Cardiac muscle cell (in vitro differentiated cells and primary cell): ENCODE data around the gene MAP4K5. TPM values are rescaled to one million over a fixed set of nuclear protein-coding genes. Genes with fewer than 3 reads are reported as not detected.

Source experiments
- DNase-seq, 2 donors: peaks; one replicate each; pipeline versions ENCODE4 v3.0.0 to v3.0.0-alpha.2; 2010 to 2017; ENCODE audit warnings: low read depth in 1 of 2, low spot score in 1 of 2
- H3K27ac ChIP-seq: fragments of 200-600 bp; sonication (generic); 2 replicates; pipeline ENCODE4 v1.5.1; 2016
- H3K27me3 ChIP-seq: fragments of 200-600 bp; sonication (generic); 2 replicates; pipeline ENCODE4 v1.6.0; 2016; ENCODE audit warnings: control low read depth
- H3K36me3 ChIP-seq: fragments of 200-600 bp; sonication (generic); 2 replicates; pipeline ENCODE4 v1.5.1; 2016; ENCODE audit warnings: control low read depth
- H3K4me1 ChIP-seq: fragments of 200-600 bp; sonication (generic); 2 replicates; pipeline ENCODE4 v1.8.1; 2017; ENCODE audit warnings: low read depth, mild to moderate bottlenecking, mixed run types
- H3K4me3 ChIP-seq: fragments of 200-600 bp; sonication (generic); 2 replicates; pipeline ENCODE4 v1.5.1; 2016; ENCODE audit warnings: mild to moderate bottlenecking
- H3K9me3 ChIP-seq: fragments of 200-600 bp; sonication (generic); 2 replicates; pipeline ENCODE4 v1.5.1; 2017; ENCODE audit warnings: low read depth, mild to moderate bottlenecking, control low read depth
- polyA plus RNA-seq: library from polyadenylated mRNA; unstranded; fragments of >200 nt; fragmentation: Nextera tagmentation; extraction: Ambion mirVana; gene quantifications from 2 replicates; pipeline ENCODE4 v1.2.1, GENCODE V29; 2016
- total RNA-seq: library from RNA; depleted of rRNA; stranded (reverse); fragments of >200 nt; gene quantifications from 2 replicates; pipeline ENCODE4 v1.2.3, GENCODE V29; 2016
- TF ChIP-seq, protein P1 (sequence below): IDR thresholded peaks from 2 replicates; pipeline ENCODE4 v1.5.1; 2012; ENCODE audit warnings: low read depth, mild to moderate bottlenecking, low read length

MAP4K5 gene
- total and polyA plus RNA-seq, 2 experiments from 2014 or later: 53.0 to 402 TPM

DNA sequence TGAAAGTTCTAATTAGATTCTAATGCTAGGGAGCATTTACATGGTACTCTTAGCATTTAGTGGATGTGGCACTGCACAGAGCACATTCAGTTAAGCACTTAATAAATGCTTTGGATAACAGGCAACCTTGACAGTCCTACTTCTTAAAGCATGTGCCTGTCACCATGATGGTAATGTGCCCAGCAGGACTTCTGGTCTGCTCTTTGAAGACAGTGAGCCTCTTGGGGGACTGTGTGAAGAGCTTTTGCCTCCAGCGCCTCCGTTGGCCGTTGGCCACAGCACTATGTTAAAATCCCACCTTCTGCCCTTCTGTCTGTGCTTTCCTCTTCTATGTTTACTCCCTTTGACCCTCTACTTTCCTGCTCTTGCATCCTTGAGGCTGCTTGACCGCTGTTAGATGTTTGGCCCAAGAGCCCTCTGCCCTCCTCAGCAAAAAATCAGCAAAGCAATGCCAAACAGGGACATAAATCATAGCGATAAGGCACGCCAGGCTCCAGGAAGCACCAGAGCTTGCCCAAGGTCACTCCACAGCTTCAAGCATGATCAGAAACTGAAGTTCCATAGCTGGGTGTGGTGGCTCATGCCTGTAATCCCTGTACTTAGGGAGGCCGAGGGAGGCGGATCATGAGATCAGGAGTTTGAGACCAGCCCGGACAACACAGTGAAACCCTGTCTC is 144.0 kb downstream of the MAP4K5 start:
- Histone ChIP-seq H3K4me1 (peaks cover 6% of the 10 kb centered on the region), H3K9me3 (no peaks in the 10 kb centered on the region), H3K4me3 (no peak overlapping the region), H3K27me3 (no peaks in the 10 kb centered on the region), H3K27ac (no peak overlapping the region), H3K36me3 (no peaks in the 10 kb centered on the region)
- DNase-seq: no peak
- TF ChIP-seq, protein P1, sequence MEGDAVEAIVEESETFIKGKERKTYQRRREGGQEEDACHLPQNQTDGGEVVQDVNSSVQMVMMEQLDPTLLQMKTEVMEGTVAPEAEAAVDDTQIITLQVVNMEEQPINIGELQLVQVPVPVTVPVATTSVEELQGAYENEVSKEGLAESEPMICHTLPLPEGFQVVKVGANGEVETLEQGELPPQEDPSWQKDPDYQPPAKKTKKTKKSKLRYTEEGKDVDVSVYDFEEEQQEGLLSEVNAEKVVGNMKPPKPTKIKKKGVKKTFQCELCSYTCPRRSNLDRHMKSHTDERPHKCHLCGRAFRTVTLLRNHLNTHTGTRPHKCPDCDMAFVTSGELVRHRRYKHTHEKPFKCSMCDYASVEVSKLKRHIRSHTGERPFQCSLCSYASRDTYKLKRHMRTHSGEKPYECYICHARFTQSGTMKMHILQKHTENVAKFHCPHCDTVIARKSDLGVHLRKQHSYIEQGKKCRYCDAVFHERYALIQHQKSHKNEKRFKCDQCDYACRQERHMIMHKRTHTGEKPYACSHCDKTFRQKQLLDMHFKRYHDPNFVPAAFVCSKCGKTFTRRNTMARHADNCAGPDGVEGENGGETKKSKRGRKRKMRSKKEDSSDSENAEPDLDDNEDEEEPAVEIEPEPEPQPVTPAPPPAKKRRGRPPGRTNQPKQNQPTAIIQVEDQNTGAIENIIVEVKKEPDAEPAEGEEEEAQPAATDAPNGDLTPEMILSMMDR: no peak

DNA sequence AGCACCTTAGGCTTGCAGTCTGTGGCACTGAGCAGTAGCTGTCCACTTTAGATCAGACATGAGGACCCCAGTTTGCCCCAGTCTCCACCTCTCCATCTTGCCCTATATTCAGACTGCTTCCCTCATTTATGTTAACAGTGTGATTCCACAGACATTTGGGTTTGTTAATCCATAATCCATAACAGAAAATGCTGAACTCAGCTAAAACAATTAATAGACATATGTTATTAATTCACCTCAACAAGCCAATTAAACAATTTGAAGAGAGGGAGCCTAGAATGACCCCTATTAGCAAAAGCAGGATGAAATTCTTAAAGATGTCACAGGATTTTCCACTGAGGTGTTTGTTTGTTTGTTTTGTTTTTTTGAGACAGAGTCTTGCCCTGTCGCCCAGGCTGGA is 144.8 kb downstream of the MAP4K5 start:
- Histone ChIP-seq H3K27ac (no peak overlapping the region), H3K36me3 (no peaks in the 10 kb centered on the region), H3K4me1 (peaks cover 7% of the 10 kb centered on the region), H3K9me3 (no peaks in the 10 kb centered on the region), H3K27me3 (no peaks in the 10 kb centered on the region), H3K4me3 (no peak overlapping the region)
- TF ChIP-seq, protein P1: no peak
- DNase-seq: no peak

DNA sequence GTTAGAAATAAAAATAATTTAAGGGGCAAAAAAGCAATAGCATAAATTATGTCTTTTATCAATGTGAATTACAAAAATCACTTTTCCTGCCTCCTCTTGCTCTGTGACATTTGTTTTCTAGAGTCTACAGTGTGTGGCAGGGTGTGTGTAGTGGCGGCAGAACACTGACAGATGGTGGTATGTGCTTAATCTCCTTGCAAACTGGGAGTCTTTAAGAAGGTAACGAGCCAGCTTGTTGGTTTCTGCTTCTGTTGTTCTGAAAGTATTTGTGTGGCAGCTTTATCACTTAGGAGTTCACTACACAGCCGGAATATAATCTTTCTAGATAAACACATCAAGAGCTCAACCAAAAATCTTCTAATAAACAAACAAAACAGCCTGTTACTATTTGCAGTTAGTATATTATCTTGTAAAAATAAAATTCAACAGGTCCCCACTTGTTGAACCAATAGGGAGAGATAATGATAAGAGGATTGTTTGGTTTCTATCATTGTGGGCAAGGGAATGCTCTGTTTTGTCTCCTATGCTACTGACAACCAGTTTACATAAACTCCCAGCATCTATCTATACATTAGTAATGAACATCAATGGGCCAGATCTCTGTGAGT is 148.6 kb downstream of the MAP4K5 start:
- H3K9me3 ChIP-seq: no peaks in the 10 kb centered on the region
- H3K4me1 ChIP-seq: peaks cover 7% of the 10 kb centered on the region
- peaks cover 3% of the 10 kb centered on the region for H3K27me3 ChIP-seq
- peak; percentile 22 to 35 for DNase-seq
- TF ChIP-seq, protein P1: no peak
- H3K4me3 ChIP-seq: no peak overlapping the region
- no peak overlapping the region for H3K27ac ChIP-seq
- H3K36me3 ChIP-seq: no peaks in the 10 kb centered on the region

DNA sequence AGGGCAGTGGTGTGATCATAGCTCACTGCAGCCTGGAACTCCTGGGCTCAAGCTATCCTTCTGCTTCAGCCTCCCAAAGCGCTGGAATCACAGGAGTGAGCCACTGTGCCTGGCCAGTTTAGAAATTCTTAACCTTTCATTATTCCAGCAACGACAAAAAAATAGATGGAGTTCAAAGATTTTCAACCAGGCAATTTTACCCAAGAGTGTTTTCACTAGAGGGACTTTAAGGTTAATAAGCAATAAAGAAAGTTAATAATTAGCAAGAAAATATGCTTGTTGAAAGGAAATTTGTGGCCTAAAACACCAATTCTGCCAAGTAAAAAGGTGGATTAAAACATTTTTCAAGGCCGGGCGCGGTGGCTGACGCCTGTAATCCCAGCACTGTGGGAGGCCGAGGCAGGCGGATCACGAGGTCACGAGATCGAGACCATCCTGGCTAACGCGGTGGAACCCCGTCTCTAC is 150.5 kb downstream of the MAP4K5 start:
- H3K4me3 ChIP-seq: no peak overlapping the region
- TF ChIP-seq, protein P1: no peak
- H3K4me1 ChIP-seq: peaks cover 7% of the 10 kb centered on the region
- H3K36me3 ChIP-seq: no peaks in the 10 kb centered on the region
- H3K27ac ChIP-seq: no peak overlapping the region
- H3K27me3 ChIP-seq: peaks cover 3% of the 10 kb centered on the region
- no peak for DNase-seq
- H3K9me3 ChIP-seq: no peaks in the 10 kb centered on the region

DNA sequence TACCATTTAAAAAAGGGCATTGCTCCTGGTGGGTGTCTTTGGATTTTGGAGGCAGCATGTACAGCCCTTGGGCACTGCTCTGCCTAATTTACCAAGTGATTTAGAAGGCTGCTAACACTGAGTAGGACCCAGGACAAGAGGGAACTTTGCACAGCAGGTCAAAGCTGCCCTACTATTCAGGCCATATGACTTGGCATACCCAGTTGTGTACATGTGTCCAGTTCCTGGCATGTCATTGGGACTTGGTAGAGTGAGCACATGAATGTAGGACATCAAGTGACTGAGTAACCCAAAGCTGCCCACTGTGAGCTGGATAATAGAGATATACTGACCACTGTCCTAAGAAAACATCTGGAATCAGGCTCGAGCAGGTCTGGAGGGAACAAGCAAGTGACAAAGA is 151.4 kb downstream of the MAP4K5 start:
- peaks cover 7% of the 10 kb centered on the region for H3K4me1 ChIP-seq
- no peak overlapping the region for H3K4me3 ChIP-seq
- peaks cover 3% of the 10 kb centered on the region for H3K27me3 ChIP-seq
- DNase-seq: no peak
- no peaks in the 10 kb centered on the region for H3K9me3 ChIP-seq
- H3K27ac ChIP-seq: no peak overlapping the region
- no peaks in the 10 kb centered on the region for H3K36me3 ChIP-seq
- TF ChIP-seq, protein P1: no peak
